Measurements from ENCODE around the gene TRPC6. TPM values are rescaled to one million over a fixed set of nuclear protein-coding genes. Genes with fewer than 3 reads are reported as not detected.

Gene TRPC6
- total and polyA plus RNA-seq, 9 of the 15 experiments (the other 6 are each of a cell fraction or from before 2014, with no cell fraction given) = not detected

GRCh38 chr11:101567071-101567470 is 16.7 kb downstream of the TRPC6 start:
- POLR2A ChIA-PET = no interaction called here
- H3K9me3 ChIP-seq (replicated peaks; ENCODE audit: control insufficient read depth, insufficient read depth, low read depth, low read length) = no peaks in the 10 kb centered on the region
- H3K27me3 ChIP-seq (ENCODE audit: control insufficient read depth in 2 of 2, insufficient read depth in 2 of 2, low read length in 2 of 2) = no peaks in the 10 kb centered on the region
- no peak overlapping the region for H3K27ac ChIP-seq (ENCODE audit: extremely low read depth, low read depth, low read length)
- H3K4me1 ChIP-seq (replicated peaks in 1 of 2; ENCODE audit: control insufficient read depth in 2 of 2, insufficient read depth in 2 of 2, low read length in 2 of 2) = no peaks in the 10 kb centered on the region
- FAIRE-seq = no peak
- H3K36me3 ChIP-seq (ENCODE audit: control insufficient read depth, insufficient read depth, low read length) = no peaks in the 10 kb centered on the region
- H3K79me2 ChIP-seq (ENCODE audit: control insufficient read depth, insufficient read depth, low read length) = no peaks in the 10 kb centered on the region
- in situ Hi-C loops (cut with MboI) = no loop called here
- intact Hi-C loops (cut with micrococcal nuclease) = no loop called here
- ATAC-seq = no peak
- DNase-seq (ENCODE audit: extremely low read depth in 1 of 4, low spot score in 3 of 4) = no peak
- H3K4me3 ChIP-seq = no peak overlapping the region
- no peaks in the 10 kb centered on the region for H4K20me1 ChIP-seq (replicated peaks; ENCODE audit: control insufficient read depth, insufficient read depth, low read length)
- CTCF ChIA-PET (ENCODE audit: low intra/inter-chr PET ratio) = no interaction called here
- 0% methylated on average over 5 of the region's 5 CpGs for WGBS (ENCODE audit: insufficient coverage, low coverage, missing lambda C conversion rate)
- H3K9ac ChIP-seq (ENCODE audit: insufficient read depth in 1 of 2, low read depth in 2 of 2, low read length in 2 of 2) = no peak overlapping the region
- no peak overlapping the region for H2AFZ ChIP-seq (ENCODE audit: low read depth, low read length)
- H3K9me1 ChIP-seq (ENCODE audit: control insufficient read depth, insufficient read depth, low read length) = no peaks in the 10 kb centered on the region
- no TSS peak for BruUV-seq (replicated peaks)
- no peak overlapping the region for H3K4me2 ChIP-seq (ENCODE audit: insufficient read depth, low read length)
- TF ChIP-seq CEBPB (tag; IDR thresholded peaks at IDR 0.05) (no peak), RB1 (IDR thresholded peaks at IDR 0.05; ENCODE audit: low read depth) (no peak), CBFA2T3 (IDR thresholded peaks at IDR 0.05) (no peak), ZBED1 (IDR thresholded peaks at IDR 0.05) (no peak), ZNF639 (CRISPR knock-in tag; conservative IDR thresholded peaks at IDR 0.05 in 1 of 2, IDR thresholded peaks at IDR 0.05 in 1 of 2) (no peak), SIX5 (IDR thresholded peaks at IDR 0.05; ENCODE audit: borderline replicate concordance in 1 of 2, insufficient read depth in 1 of 2, low read depth in 1 of 2, low read length in 2 of 2) (no peak), ESRRB (CRISPR knock-in tag; IDR thresholded peaks at IDR 0.05; ENCODE audit: borderline replicate concordance) (no peak), E2F6 (IDR thresholded peaks at IDR 0.05; ENCODE audit: borderline replicate concordance in 1 of 2, extremely low read depth in 1 of 2, insufficient read depth in 1 of 2, insufficient read length in 1 of 2, low read depth in 1 of 2, low read length in 1 of 2, poor library complexity in 1 of 2, severe bottlenecking in 1 of 2) (no peak), BDP1 (IDR thresholded peaks at IDR 0.05; ENCODE audit: insufficient read depth, insufficient read length) (no peak), ELK3 (CRISPR knock-in tag; IDR thresholded peaks at IDR 0.05) (no peak), ZBTB5 (IDR thresholded peaks at IDR 0.05) (no peak), SAP30 (IDR thresholded peaks at IDR 0.05; ENCODE audit: borderline replicate concordance, insufficient read depth, low read depth, low read length, poor library complexity, severe bottlenecking) (no peak), DLX4 (CRISPR knock-in tag; IDR thresholded peaks at IDR 0.05) (no peak), ZNF217 (CRISPR knock-in tag; IDR thresholded peaks at IDR 0.05) (no peak), ZBTB8A (IDR thresholded peaks at IDR 0.05; ENCODE audit: partially characterized antibody) (no peak), ZFP1 (CRISPR knock-in tag; IDR thresholded peaks at IDR 0.05) (no peak), SNIP1 (IDR thresholded peaks at IDR 0.05; ENCODE audit: low read depth) (no peak), ZNF224 (CRISPR knock-in tag; IDR thresholded peaks at IDR 0.05) (no peak)

Measured in K562 (cell line).